Liver (tissue), 9 donors: ENCODE measurements around the gene KCTD8. TPM values are rescaled to one million over a fixed set of nuclear protein-coding genes. Genes with fewer than 3 reads are reported as not detected.

ENCODE experiments used
- DNase-seq: peaks from one replicate; pipeline ENCODE4 v3.0.0-alpha.2; 2017; ENCODE audit warnings: low spot score
- H3K27ac ChIP-seq, 2 donors: one replicate each; pipeline ENCODE4 v1.7.0; 2013; ENCODE audit warnings: inconsistent platforms in 2 of 2, low read length in 2 of 2, control low read depth in 1 of 2, low read depth in 1 of 2, mild to moderate bottlenecking in 1 of 2
- H3K27me3 ChIP-seq, 4 donors: one replicate each; pipeline versions ENCODE4 v1.6.1 to v1.7.0; 2013; ENCODE audit warnings: low read length in 3 of 4, inconsistent platforms in 1 of 4, mild to moderate bottlenecking in 1 of 4, moderate library complexity in 1 of 4; ENCODE audit not compliant: control insufficient read depth in 4 of 4, insufficient read depth in 4 of 4
- H3K36me3 ChIP-seq, 4 donors: one replicate each; pipeline versions ENCODE4 v1.6.1 to v1.7.0; 2013; ENCODE audit warnings: low read length in 3 of 4, mild to moderate bottlenecking in 3 of 4, low read depth in 1 of 4, moderate library complexity in 1 of 4; ENCODE audit not compliant: control insufficient read depth in 4 of 4, insufficient read depth in 3 of 4
- H3K4me1 ChIP-seq, 4 donors: one replicate each; pipeline versions ENCODE4 v1.6.1 to v1.7.0; 2013; ENCODE audit warnings: low read length in 3 of 4, mild to moderate bottlenecking in 3 of 4, moderate library complexity in 1 of 4; ENCODE audit not compliant: control insufficient read depth in 4 of 4, insufficient read depth in 4 of 4
- H3K4me3 ChIP-seq, 3 donors: one replicate each; pipeline versions ENCODE4 v1.6.1 to v1.7.0; 2013; ENCODE audit warnings: low read length in 3 of 3, control low read depth in 1 of 3, low read depth in 1 of 3, mild to moderate bottlenecking in 1 of 3
- H3K9ac ChIP-seq, 2 donors: one replicate each; pipeline ENCODE4 v1.7.0; 2013; ENCODE audit warnings: low read length in 2 of 2, mild to moderate bottlenecking in 2 of 2, moderate library complexity in 2 of 2, control low read depth in 1 of 2, low read depth in 1 of 2
- H3K9me3 ChIP-seq, 4 donors: one replicate each; pipeline versions ENCODE4 v1.6.1 to v1.7.0; 2013; ENCODE audit warnings: low read length in 3 of 4; ENCODE audit not compliant: control insufficient read depth in 4 of 4
- CTCF ChIP-seq: fragments of 150-350 bp; IDR thresholded peaks from 2 replicates; pipeline ENCODE4 v1.5.1; 2017; ENCODE audit warnings: improper control_type of control experiment, low read depth, low read length; ENCODE audit not compliant: missing input control
- EGR1 ChIP-seq, 2 donors: IDR thresholded peaks; 2 replicates each; pipeline ENCODE4 v1.6.1; 2016 to 2018; ENCODE audit warnings: antibody characterized with exemption in 2 of 2, low read depth in 2 of 2
- FOXA1 ChIP-seq: IDR thresholded peaks from 2 replicates; pipeline ENCODE4 v1.6.1; 2016; ENCODE audit warnings: antibody characterized with exemption
- FOXA2 ChIP-seq: IDR thresholded peaks from 2 replicates; pipeline ENCODE4 v1.6.1; 2016; ENCODE audit warnings: antibody characterized with exemption
- GABPA ChIP-seq, 2 donors: IDR thresholded peaks in 1 of 2; conservative IDR thresholded peaks in 1 of 2; 2 replicates each; pipeline ENCODE4 v1.6.1; 2016; ENCODE audit warnings: antibody characterized with exemption in 2 of 2, mild to moderate bottlenecking in 1 of 2, moderate library complexity in 1 of 2
- HNF4A ChIP-seq, 2 donors: conservative IDR thresholded peaks; 2 replicates each; pipeline ENCODE4 v1.6.1; 2016; ENCODE audit warnings: antibody characterized with exemption in 2 of 2, mild to moderate bottlenecking in 2 of 2
- HNF4G ChIP-seq: IDR thresholded peaks from 2 replicates; pipeline ENCODE4 v1.6.1; 2016; ENCODE audit warnings: antibody characterized with exemption
- JUND ChIP-seq, 2 donors: IDR thresholded peaks; 2 replicates each; pipeline ENCODE4 v1.6.1; 2016; ENCODE audit warnings: antibody characterized with exemption in 2 of 2
- NR2F2 ChIP-seq: IDR thresholded peaks from 2 replicates; pipeline ENCODE4 v1.6.1; 2016; ENCODE audit warnings: antibody characterized with exemption
- RAD21 ChIP-seq, 2 donors: IDR thresholded peaks; 2 replicates each; pipeline ENCODE4 v1.6.1; 2016; ENCODE audit warnings: antibody characterized with exemption in 2 of 2, mild to moderate bottlenecking in 2 of 2
- RXRA ChIP-seq, 2 donors: IDR thresholded peaks; 2 replicates each; pipeline ENCODE4 v1.6.1; 2017 to 2018; ENCODE audit warnings: antibody characterized with exemption in 2 of 2, mild to moderate bottlenecking in 1 of 2
- SP1 ChIP-seq: IDR thresholded peaks from 2 replicates; pipeline ENCODE4 v1.6.1; 2018; ENCODE audit warnings: antibody characterized with exemption, mild to moderate bottlenecking
- TAF1 ChIP-seq: conservative IDR thresholded peaks from 2 replicates; pipeline ENCODE4 v1.6.1; 2016; ENCODE audit warnings: antibody characterized with exemption, mild to moderate bottlenecking
- YY1 ChIP-seq: IDR thresholded peaks from 2 replicates; pipeline ENCODE4 v1.6.1; 2016; ENCODE audit warnings: antibody characterized with exemption, mild to moderate bottlenecking
- ZBTB33 ChIP-seq: IDR thresholded peaks from 2 replicates; pipeline ENCODE4 v1.6.1; 2016; ENCODE audit warnings: antibody characterized with exemption
- WGBS: extraction: QIAGEN DNeasy Blood & Tissue Kit; methylation state at CpG from one replicate; pipeline ENCODE4 v1.1.7; 2013; 5-methylcytosine and 5-hydroxymethylcytosine counted together
- polyA plus RNA-seq, 2 donors: library from polyadenylated mRNA; stranded (reverse) in 1 of 2; unstranded in 1 of 2; fragments of 200-250 nt in 1 of 2; fragments of >200 nt in 1 of 2; fragmentation: Nextera tagmentation in 1 of 2; extraction: Ambion mirVana in 1 of 2; gene quantifications; one replicate each; pipeline versions ENCODE4 v1.2.1 to v1.2.3, GENCODE V29; 2013 to 2015
- total RNA-seq, 2 donors: library from RNA; depleted of rRNA; stranded (reverse); fragments of >200 nt; gene quantifications; one replicate each; pipeline ENCODE4 v1.2.3, GENCODE V29; 2014
- TF ChIP-seq, protein P1 (sequence below): IDR thresholded peaks from 2 replicates; pipeline ENCODE4 v1.6.1; 2016; ENCODE audit warnings: antibody characterized with exemption
- TF ChIP-seq, protein P2 (sequence below): IDR thresholded peaks from 2 replicates; pipeline ENCODE4 v1.6.1; 2016; ENCODE audit warnings: antibody characterized with exemption
- TF ChIP-seq, protein P3 (sequence below): IDR thresholded peaks from 2 replicates; pipeline ENCODE4 v1.6.1; 2016; ENCODE audit warnings: antibody characterized with exemption, mild to moderate bottlenecking
- donor health status: healthy.
- donor health status: healthy.
- donor health status: healthy.
- donor health status: healthy.
- donor health status: healthy.

Gene KCTD8
- total and polyA plus RNA-seq, 4 donors, result not detected

DNA sequence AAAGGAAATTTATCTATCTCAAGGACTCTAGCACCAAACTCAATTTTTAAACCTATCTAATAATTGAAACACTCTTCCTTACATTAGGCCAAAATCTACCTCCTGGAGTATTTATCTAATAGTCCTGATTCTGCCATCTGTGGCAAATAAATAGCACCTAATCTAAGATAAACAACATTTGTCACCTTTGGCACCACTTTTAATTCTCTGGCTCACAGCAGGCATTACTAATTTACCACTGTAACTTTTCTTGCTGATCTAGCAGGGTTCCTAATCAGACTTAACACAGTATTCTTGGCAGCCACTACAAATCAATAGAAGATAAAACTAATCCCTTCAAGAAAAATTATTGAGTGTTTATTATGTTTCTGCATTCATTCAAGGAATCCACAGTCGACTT lies 161.1 kb downstream of the KCTD8 start:
- H3K4me1 ChIP-seq, result no peaks in the 10 kb centered on the region
- H3K4me3 ChIP-seq, result no peak overlapping the region
- H3K9ac ChIP-seq, result no peak overlapping the region
- no peak overlapping the region for H3K27ac ChIP-seq
- DNase-seq, result no peak
- TF ChIP-seq FOXA1 (no peak), SP1 (no peak), ZBTB33 (no peak), TAF1 (no peak)
- H3K9me3 ChIP-seq, result peaks cover 0 to 2% (median 0%) of the 10 kb centered on the region in 4 donors
- 47% methylated on average over 1 of the region's 1 CpG for WGBS
- no peaks in the 10 kb centered on the region for H3K36me3 ChIP-seq
- peaks cover 0 to 8% (median 0%) of the 10 kb centered on the region in 4 donors for H3K27me3 ChIP-seq

GRCh38 chr4:44279469-44279868 lies 169.1 kb downstream of the KCTD8 start:
- H3K27ac ChIP-seq, result no peak overlapping the region

More at GRCh38 chr4:44279469-44279868, 169.1 kb downstream of the KCTD8 start:
- TF ChIP-seq GABPA (IDR thresholded peaks at IDR 0.05 in 1 of 2, conservative IDR thresholded peaks at IDR 0.05 in 1 of 2) (no peak), EGR1 (IDR thresholded peaks at IDR 0.05; ENCODE audit: low read depth in 2 of 2) (no peak), CTCF (no peak), RXRA (IDR thresholded peaks at IDR 0.05) (no peak), HNF4G (no peak), NR2F2 (no peak), RAD21 (IDR thresholded peaks at IDR 0.05) (no peak), ZBTB33 (no peak), JUND (IDR thresholded peaks at IDR 0.05) (no peak), FOXA2 (no peak), HNF4A (conservative IDR thresholded peaks at IDR 0.05) (no peak), TAF1 (no peak), FOXA1 (no peak), YY1 (no peak)
- TF ChIP-seq, protein P1, sequence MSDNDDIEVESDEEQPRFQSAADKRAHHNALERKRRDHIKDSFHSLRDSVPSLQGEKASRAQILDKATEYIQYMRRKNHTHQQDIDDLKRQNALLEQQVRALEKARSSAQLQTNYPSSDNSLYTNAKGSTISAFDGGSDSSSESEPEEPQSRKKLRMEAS, result no peak
- TF ChIP-seq, protein P2, sequence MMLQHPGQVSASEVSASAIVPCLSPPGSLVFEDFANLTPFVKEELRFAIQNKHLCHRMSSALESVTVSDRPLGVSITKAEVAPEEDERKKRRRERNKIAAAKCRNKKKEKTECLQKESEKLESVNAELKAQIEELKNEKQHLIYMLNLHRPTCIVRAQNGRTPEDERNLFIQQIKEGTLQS, result no peak
- TF ChIP-seq, protein P3, sequence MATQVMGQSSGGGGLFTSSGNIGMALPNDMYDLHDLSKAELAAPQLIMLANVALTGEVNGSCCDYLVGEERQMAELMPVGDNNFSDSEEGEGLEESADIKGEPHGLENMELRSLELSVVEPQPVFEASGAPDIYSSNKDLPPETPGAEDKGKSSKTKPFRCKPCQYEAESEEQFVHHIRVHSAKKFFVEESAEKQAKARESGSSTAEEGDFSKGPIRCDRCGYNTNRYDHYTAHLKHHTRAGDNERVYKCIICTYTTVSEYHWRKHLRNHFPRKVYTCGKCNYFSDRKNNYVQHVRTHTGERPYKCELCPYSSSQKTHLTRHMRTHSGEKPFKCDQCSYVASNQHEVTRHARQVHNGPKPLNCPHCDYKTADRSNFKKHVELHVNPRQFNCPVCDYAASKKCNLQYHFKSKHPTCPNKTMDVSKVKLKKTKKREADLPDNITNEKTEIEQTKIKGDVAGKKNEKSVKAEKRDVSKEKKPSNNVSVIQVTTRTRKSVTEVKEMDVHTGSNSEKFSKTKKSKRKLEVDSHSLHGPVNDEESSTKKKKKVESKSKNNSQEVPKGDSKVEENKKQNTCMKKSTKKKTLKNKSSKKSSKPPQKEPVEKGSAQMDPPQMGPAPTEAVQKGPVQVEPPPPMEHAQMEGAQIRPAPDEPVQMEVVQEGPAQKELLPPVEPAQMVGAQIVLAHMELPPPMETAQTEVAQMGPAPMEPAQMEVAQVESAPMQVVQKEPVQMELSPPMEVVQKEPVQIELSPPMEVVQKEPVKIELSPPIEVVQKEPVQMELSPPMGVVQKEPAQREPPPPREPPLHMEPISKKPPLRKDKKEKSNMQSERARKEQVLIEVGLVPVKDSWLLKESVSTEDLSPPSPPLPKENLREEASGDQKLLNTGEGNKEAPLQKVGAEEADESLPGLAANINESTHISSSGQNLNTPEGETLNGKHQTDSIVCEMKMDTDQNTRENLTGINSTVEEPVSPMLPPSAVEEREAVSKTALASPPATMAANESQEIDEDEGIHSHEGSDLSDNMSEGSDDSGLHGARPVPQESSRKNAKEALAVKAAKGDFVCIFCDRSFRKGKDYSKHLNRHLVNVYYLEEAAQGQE, result no peak
- Histone ChIP-seq H3K36me3 (no peaks in the 10 kb centered on the region), H3K27me3 (no peaks in the 10 kb centered on the region), H3K9me3 (no peaks in the 10 kb centered on the region), H3K4me3 (no peak overlapping the region), H3K4me1 (no peaks in the 10 kb centered on the region), H3K9ac (no peak overlapping the region)
- WGBS, result 24% methylated on average over 1 of the region's 1 CpG
- DNase-seq, result no peak
